Motor neuron (in vitro differentiated cells): ENCODE results near the gene ASPSCR1. TPM values are rescaled to one million over a fixed set of nuclear protein-coding genes. Genes with fewer than 3 reads are reported as not detected.

Source experiments
- ATAC-seq, 8 experiments: fragments of 200-7000 bp; cut with Tn5 transposase; replicated peaks in 6 of 8; 2 replicates each; pipeline ENCODE4 v1.8.0; 2021; ENCODE audit warnings: mild to moderate bottlenecking in 8 of 8, moderate library complexity in 8 of 8
- H3K27ac ChIP-seq, 2 donors: fragments of 250-450 bp; sonication (Bioruptor Pico); 2 replicates each; pipeline ENCODE4 v1.9.0; 2021; ENCODE audit warnings: antibody characterized with exemption in 2 of 2, mild to moderate bottlenecking in 2 of 2, moderate library complexity in 1 of 2
- H3K4me1 ChIP-seq, 2 donors: fragments of 250-450 bp; sonication (Bioruptor Pico); replicated peaks in 1 of 2; 2 replicates each; pipeline ENCODE4 v1.6.1; 2021; ENCODE audit warnings: antibody characterized with exemption in 2 of 2, mild to moderate bottlenecking in 2 of 2, moderate library complexity in 1 of 2
- H3K4me3 ChIP-seq, 5 donors: fragments of 250-450 bp; sonication (Bioruptor Pico); 2 replicates each; pipeline ENCODE4 v1.9.0; 2021; ENCODE audit warnings: antibody characterized with exemption in 5 of 5, mild to moderate bottlenecking in 5 of 5, moderate library complexity in 4 of 5
- WGBS, 10 experiments: fragments of 450-650 bp; shearing (Covaris generic); methylation state at CpG; one replicate each; pipeline ENCODE4 v1.0.0; 2022; 5-methylcytosine and 5-hydroxymethylcytosine counted together
- in situ Hi-C, 9 experiments: fragments of 400-800 bp; cut with MboI; loops; one replicate each; pipeline ENCODE4 v1.15.0; 2021; ENCODE audit warnings: low sequenced_read_pairs in 9 of 9, low pct_unique_long_range_greater_than_20kb in 2 of 9; ENCODE audit not compliant: unreplicated experiment in 9 of 9
- total RNA-seq, 8 experiments: library from RNA; unstranded; fragments of 300-600 nt; gene quantifications; 2 replicates each; pipeline versions ENCODE4 v1.2.3 to v1.2.4, GENCODE V29; 2022

The ASPSCR1 gene
- total RNA-seq: 10 to 100 TPM; 17.3 to 35.1 (median 26.7) TPM

DNA sequence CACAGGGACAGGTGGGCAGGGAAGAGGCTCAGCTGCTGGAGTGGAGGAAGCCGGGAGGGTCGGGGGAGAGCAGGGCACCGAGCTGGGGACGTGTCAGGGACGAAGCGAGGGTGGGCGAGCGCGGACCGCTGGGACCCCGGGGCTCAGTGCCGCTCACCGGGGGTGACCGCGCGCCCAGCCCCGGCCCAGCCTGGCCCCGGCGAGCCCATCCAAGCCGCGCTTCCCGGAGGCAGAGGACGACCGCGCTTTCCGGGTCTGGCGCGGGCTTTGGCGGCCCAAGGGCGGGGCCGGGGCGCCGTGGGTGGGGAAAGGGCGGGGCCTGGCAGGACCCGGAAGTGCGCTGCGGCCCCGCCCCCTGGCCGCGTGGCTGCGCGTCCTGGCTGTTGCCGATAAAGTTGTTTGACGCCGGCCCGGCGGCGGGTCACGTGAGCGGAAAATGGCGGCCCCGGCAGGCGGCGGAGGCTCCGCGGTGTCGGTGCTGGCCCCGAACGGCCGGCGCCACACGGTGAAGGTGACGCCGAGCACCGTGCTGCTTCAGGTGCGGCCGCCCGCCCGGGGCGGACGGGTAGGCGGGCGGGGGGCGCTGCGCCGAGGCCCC is at the start of gene ASPSCR1:
Gene ASPSCR1, plus strand, starts transcription at position 419 of the 598 bp plus-strand sequence. Its CDS starts 18 bp downstream, at position 437.
- ATAC-seq: peak; percentile 74 to 90 (median 88)
- in situ Hi-C loops: no loop called here
- peaks cover 6 to 8% of the 10 kb centered on the region in 2 donors for H3K4me1 ChIP-seq
- peak within 1 kb of the TSS; percentile 99 for H3K27ac ChIP-seq
- peak within 1 kb of the TSS; percentile 75 to 96 (median 93) for H3K4me3 ChIP-seq
- WGBS, 10 experiments: no CpG with 5 or more reads among the region's 76 CpGs

DNA sequence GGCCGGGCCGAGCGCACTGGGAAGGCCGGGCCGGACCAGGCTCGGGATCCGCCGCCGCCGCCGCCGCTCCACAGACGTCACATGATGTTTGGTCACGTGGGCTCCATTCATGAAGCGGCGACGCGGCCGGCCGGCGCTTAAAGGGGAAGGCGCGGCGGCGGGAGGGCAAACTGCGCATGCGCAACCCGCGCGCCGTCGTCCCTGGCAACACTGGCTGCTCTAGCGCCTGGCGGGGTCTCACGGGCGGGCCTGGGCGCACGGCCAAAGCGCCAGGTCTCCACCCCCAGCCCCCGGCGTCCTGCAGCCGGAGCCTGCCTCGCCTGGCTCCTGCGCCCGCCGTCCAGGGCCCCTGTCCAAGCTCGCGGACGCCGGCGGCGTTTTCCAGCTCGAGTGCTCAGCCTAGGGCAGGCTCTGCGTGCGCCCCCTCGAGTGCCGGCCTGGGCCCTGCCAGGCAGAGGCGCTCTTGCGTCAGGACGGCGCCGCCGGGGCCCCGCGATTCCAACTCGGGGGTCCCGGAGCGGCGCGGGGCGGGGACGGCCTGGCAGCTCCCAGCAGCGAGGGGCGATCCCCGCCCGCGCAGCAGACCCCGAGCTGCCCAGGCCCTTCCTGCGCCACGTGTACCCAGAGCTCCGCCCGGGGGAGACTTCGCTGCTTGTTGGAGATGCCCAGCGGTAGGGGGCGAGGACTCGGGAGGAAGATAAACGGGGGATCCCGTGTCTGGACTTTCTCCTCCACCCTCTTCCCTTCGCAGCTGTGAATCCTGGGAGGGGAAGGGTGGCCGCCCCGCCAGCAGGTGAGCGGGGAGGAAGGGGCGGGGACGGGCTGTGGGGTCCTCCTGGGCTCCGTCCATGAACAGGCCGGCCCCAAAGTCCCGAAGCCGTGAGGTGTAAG is 49.5 kb upstream of the ASPSCR1 start, which contains the start of gene MAFG:
Gene MAFG, minus strand, starts transcription at position 83 of the 891 bp plus-strand sequence. CDS start 4,550 bp downstream, outside the sequence.
- peak within 1 kb of the TSS; percentile 56 to 92 for H3K27ac ChIP-seq
- peak within 1 kb of the TSS; percentile 45 to 94 (median 63) for H3K4me3 ChIP-seq
- peak; percentile 37 to 74 (median 62) for ATAC-seq
- peaks cover 37% of the 10 kb centered on the region in 2 donors for H3K4me1 ChIP-seq
- in situ Hi-C loops: no loop called here
- 0 to 8% (median 0%) methylated on average over 1 to 12 of the region's 98 CpGs; no CpG with 5 or more reads in 5 of the 10 experiments for WGBS, 10 experiments

- in situ Hi-C loops: no loop called here
- WGBS, 10 experiments: 8 to 30% (median 30%) methylated on average over 2 to 14 of the region's 44 CpGs; no CpG with 5 or more reads in 7 of the 10 experiments
- Histone ChIP-seq H3K4me3 (peak overlapping the region; percentile 45 to 94 (median 63)), H3K27ac (peak overlapping the region in 1 of 2 donors; percentile 82), H3K4me1 (peaks cover 29% of the 10 kb centered on the region in 2 donors)
- peak in 5 of 8 experiments; percentile 0 to 4 (median 1) for ATAC-seq
Observed at GRCh38 chr17:81928544-81929252, 48.7 kb upstream of the ASPSCR1 start.

GRCh38 chr17:81929253-81930141 is 47.9 kb upstream of the ASPSCR1 start:
- peaks cover 21 to 22% of the 10 kb centered on the region in 2 donors for H3K4me1 ChIP-seq
- ATAC-seq: peak in 1 of 8 experiments; percentile 1
- in situ Hi-C loops: no loop called here

GRCh38 chr17:81930142-81931125 is 47.0 kb upstream of the ASPSCR1 start:
- in situ Hi-C loops: no loop called here
- no peak for ATAC-seq
- Histone ChIP-seq H3K27ac (no peak overlapping the region), H3K4me1 (peaks cover 13 to 15% of the 10 kb centered on the region in 2 donors), H3K4me3 (no peak overlapping the region)
- WGBS, 10 experiments: 75 to 100% (median 88%) methylated on average over 2 to 9 of the region's 20 CpGs; no CpG with 5 or more reads in 2 of the 10 experiments

More at GRCh38 chr17:81929253-81930141, 47.9 kb upstream of the ASPSCR1 start:
- 20 to 80% (median 73%) methylated on average over 1 to 5 of the region's 31 CpGs; no CpG with 5 or more reads in 5 of the 10 experiments for WGBS, 10 experiments
- Histone ChIP-seq H3K27ac (no peak overlapping the region), H3K4me3 (peak overlapping the region in 2 of 5 donors; percentile 72 to 94)

DNA sequence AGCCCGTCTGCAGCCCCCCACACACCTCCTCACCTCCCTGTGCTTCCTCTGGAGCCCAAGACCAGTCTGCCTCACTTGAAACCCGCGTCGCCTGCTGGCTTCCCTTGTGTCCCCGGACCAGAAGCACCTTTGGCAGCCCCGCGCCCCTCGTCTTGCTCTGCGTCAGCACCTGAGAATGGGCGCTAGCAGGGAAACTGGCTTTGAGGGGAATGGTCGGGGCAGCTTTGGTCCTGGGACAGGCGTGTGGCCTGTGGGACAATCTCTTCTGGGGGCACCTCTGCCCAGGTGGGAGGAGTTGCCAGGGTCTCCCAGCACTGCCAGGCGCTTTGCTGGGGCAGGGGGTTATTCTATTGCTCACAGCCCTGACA is 46.3 kb upstream of the ASPSCR1 start:
- ATAC-seq: no peak
- in situ Hi-C loops: no loop called here
- Histone ChIP-seq H3K4me3 (no peak overlapping the region), H3K4me1 (peaks cover 18 to 19% of the 10 kb centered on the region in 2 donors), H3K27ac (no peak overlapping the region)
- WGBS, 10 experiments: 68 to 80% methylated on average over 2 to 9 of the region's 13 CpGs; no CpG with 5 or more reads in 8 of the 10 experiments

DNA sequence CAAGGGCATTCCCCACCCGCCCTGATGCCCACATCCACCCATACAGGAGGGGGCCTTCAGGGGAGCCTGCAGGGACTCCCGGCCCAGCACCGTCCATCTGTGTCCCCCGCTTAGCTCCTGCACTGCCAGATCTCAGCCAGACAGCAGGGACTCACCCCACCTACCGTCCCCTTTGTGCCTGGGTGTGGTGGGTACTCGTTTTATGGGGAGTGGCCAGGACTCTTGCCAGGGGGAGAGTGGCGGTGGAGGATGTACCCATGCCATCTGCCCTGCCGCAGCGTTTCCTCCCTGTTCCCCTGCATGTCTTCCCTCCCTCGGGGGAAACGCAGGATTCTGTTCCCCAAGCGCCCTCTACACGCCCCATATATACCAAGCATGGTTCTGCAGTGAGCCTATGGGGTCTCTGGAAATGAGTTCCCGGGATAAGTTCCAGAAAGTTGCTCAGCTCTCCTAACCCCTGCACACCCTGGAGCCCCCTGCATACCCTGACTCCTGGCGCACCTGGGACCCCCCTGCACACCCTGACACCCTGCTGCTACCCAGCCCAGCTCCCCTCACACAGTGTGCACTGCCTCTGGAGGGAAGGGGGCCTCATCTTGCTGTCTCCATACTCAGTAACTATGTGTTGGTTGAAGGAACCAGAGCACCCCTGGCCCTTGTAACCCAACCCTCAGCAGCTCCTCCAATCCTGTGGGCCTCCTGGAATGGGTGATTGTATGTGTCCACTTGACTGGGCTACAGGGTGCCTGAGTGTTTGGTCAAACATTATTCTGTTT is 45.7 kb upstream of the ASPSCR1 start:
- ATAC-seq: no peak
- Histone ChIP-seq H3K4me1 (peaks cover 16 to 18% of the 10 kb centered on the region in 2 donors), H3K27ac (no peak overlapping the region), H3K4me3 (no peak overlapping the region)
- 15 to 83% methylated on average over 1 to 6 of the region's 15 CpGs; no CpG with 5 or more reads in 8 of the 10 experiments for WGBS, 10 experiments
- in situ Hi-C loops: no loop called here

DNA sequence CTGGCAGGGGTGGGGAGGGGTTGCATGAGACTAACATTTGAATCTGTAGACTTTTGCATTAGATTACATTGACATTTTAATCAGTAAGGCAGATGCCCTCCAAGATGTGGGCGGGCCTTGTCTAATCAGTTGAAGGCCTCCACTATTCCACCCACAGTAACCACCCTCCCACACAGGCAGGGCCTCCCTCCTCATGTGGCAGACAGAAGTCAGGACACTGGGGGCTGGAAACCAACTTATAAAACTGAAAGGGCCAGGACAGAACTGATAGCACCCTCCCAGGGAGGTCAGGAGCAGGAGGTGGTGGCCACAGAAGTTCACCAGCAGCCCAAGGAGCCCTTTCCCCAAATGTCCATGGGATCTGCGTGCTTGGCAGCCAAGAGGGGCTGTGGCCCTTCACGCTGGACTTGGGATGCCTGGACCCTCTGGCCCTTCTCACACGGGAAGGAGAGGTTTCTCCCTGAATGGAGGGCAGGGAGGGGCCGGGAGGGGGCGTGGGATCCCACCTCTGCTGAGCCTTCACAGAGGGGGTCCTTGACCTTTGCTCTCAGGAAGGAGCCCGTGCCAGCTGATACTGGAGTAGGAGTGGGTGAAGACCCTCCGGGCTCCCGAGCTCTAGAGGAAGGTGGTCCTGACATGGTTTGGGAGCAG is 45.0 kb upstream of the ASPSCR1 start:
- H3K4me3 ChIP-seq: no peak overlapping the region
- no peak overlapping the region for H3K27ac ChIP-seq
- no peak for ATAC-seq
- peaks cover 16 to 18% of the 10 kb centered on the region in 2 donors for H3K4me1 ChIP-seq
- in situ Hi-C loops: no loop called here
- WGBS, 10 experiments: 93 to 100% methylated on average over 1 to 3 of the region's 9 CpGs; no CpG with 5 or more reads in 8 of the 10 experiments

- ATAC-seq: no peak
- in situ Hi-C loops: no loop called here
- WGBS, 10 experiments: 60 to 97% (median 91%) methylated on average over 1 to 7 of the region's 14 CpGs; no CpG with 5 or more reads in 7 of the 10 experiments
- no peak overlapping the region for H3K27ac ChIP-seq
- H3K4me3 ChIP-seq: no peak overlapping the region
- peaks cover 24 to 25% of the 10 kb centered on the region in 2 donors for H3K4me1 ChIP-seq
Observed at GRCh38 chr17:81933178-81933699, 44.2 kb upstream of the ASPSCR1 start.
